ENCODE measurements around the gene ZNF385B. TPM values are rescaled to one million over a fixed set of nuclear protein-coding genes. Genes with fewer than 3 reads are reported as not detected.

ZNF385B gene
- polyA plus RNA-seq, 1 of the 3 experiments (the other 2 are of a cell fraction), result 0.16 TPM

- H4K20me1 ChIP-seq (ENCODE audit: insufficient read depth), result no peaks in the 10 kb centered on the region
- ChIA-PET POLR2A (no interaction called here), CTCF (no interaction called here)
- no peaks in the 10 kb centered on the region for H3K79me2 ChIP-seq (ENCODE audit: insufficient read depth)
- no peak overlapping the region for H3K27ac ChIP-seq (ENCODE audit: low read depth in 2 of 2, low read length in 1 of 2)
- no peak overlapping the region for H3K4me2 ChIP-seq
- H3K9me2 ChIP-seq, result no peaks in the 10 kb centered on the region
- no peaks in the 10 kb centered on the region for H3K9me3 ChIP-seq
- TF ChIP-seq, protein P1, sequence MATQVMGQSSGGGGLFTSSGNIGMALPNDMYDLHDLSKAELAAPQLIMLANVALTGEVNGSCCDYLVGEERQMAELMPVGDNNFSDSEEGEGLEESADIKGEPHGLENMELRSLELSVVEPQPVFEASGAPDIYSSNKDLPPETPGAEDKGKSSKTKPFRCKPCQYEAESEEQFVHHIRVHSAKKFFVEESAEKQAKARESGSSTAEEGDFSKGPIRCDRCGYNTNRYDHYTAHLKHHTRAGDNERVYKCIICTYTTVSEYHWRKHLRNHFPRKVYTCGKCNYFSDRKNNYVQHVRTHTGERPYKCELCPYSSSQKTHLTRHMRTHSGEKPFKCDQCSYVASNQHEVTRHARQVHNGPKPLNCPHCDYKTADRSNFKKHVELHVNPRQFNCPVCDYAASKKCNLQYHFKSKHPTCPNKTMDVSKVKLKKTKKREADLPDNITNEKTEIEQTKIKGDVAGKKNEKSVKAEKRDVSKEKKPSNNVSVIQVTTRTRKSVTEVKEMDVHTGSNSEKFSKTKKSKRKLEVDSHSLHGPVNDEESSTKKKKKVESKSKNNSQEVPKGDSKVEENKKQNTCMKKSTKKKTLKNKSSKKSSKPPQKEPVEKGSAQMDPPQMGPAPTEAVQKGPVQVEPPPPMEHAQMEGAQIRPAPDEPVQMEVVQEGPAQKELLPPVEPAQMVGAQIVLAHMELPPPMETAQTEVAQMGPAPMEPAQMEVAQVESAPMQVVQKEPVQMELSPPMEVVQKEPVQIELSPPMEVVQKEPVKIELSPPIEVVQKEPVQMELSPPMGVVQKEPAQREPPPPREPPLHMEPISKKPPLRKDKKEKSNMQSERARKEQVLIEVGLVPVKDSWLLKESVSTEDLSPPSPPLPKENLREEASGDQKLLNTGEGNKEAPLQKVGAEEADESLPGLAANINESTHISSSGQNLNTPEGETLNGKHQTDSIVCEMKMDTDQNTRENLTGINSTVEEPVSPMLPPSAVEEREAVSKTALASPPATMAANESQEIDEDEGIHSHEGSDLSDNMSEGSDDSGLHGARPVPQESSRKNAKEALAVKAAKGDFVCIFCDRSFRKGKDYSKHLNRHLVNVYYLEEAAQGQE (IDR thresholded peaks at IDR 0.05; ENCODE audit: low read depth, low read length), result no peak
- TF ChIP-seq, protein P2, sequence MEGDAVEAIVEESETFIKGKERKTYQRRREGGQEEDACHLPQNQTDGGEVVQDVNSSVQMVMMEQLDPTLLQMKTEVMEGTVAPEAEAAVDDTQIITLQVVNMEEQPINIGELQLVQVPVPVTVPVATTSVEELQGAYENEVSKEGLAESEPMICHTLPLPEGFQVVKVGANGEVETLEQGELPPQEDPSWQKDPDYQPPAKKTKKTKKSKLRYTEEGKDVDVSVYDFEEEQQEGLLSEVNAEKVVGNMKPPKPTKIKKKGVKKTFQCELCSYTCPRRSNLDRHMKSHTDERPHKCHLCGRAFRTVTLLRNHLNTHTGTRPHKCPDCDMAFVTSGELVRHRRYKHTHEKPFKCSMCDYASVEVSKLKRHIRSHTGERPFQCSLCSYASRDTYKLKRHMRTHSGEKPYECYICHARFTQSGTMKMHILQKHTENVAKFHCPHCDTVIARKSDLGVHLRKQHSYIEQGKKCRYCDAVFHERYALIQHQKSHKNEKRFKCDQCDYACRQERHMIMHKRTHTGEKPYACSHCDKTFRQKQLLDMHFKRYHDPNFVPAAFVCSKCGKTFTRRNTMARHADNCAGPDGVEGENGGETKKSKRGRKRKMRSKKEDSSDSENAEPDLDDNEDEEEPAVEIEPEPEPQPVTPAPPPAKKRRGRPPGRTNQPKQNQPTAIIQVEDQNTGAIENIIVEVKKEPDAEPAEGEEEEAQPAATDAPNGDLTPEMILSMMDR (IDR thresholded peaks at IDR 0.05), result no peak
- no peak for TF ChIP-seq GABPA (IDR thresholded peaks at IDR 0.05; ENCODE audit: low read depth)
- TF ChIP-seq TAF1 (IDR thresholded peaks at IDR 0.05; ENCODE audit: borderline replicate concordance, low read depth, low read length), result no peak
- TF ChIP-seq RAD21 (IDR thresholded peaks at IDR 0.05; ENCODE audit: low read length), result no peak
- TF ChIP-seq MXI1 (IDR thresholded peaks at IDR 0.05; ENCODE audit: low read depth, low read length), result no peak
- no peak for TF ChIP-seq RFX5 (IDR thresholded peaks at IDR 0.05; ENCODE audit: low read length)
- TF ChIP-seq EP300 (IDR thresholded peaks at IDR 0.05; ENCODE audit: borderline replicate concordance in 1 of 2, low read depth in 1 of 2, low read length in 1 of 2), result no peak
- TF ChIP-seq, protein P3, sequence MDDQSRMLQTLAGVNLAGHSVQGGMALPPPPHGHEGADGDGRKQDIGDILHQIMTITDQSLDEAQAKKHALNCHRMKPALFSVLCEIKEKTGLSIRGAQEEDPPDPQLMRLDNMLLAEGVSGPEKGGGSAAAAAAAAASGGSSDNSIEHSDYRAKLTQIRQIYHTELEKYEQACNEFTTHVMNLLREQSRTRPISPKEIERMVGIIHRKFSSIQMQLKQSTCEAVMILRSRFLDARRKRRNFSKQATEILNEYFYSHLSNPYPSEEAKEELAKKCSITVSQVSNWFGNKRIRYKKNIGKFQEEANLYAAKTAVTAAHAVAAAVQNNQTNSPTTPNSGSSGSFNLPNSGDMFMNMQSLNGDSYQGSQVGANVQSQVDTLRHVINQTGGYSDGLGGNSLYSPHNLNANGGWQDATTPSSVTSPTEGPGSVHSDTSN (IDR thresholded peaks at IDR 0.05), result no peak
- TF ChIP-seq POLR2AphosphoS5 (IDR thresholded peaks at IDR 0.05; ENCODE audit: low read depth, low read length), result no peak
- TF ChIP-seq, protein P4, sequence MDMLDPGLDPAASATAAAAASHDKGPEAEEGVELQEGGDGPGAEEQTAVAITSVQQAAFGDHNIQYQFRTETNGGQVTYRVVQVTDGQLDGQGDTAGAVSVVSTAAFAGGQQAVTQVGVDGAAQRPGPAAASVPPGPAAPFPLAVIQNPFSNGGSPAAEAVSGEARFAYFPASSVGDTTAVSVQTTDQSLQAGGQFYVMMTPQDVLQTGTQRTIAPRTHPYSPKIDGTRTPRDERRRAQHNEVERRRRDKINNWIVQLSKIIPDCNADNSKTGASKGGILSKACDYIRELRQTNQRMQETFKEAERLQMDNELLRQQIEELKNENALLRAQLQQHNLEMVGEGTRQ (IDR thresholded peaks at IDR 0.05; ENCODE audit: borderline replicate concordance, low read depth, low read length), result no peak
- TF ChIP-seq NFIC (IDR thresholded peaks at IDR 0.05; ENCODE audit: borderline replicate concordance), result no peak
- TF ChIP-seq SMC3 (IDR thresholded peaks at IDR 0.05; ENCODE audit: low read depth, low read length), result no peak
- no peak for TF ChIP-seq JUND (IDR thresholded peaks at IDR 0.05)
- no peak for TF ChIP-seq EZH2phosphoT487 (IDR thresholded peaks at IDR 0.05; ENCODE audit: borderline replicate concordance, low read depth)
- no peak overlapping the region for H2AFZ ChIP-seq (ENCODE audit: low read depth)
- WGBS (ENCODE audit: low lambda C conversion rate), result 72% methylated on average over 6 of the region's 6 CpGs
- no peaks in the 10 kb centered on the region for H3K27me3 ChIP-seq (ENCODE audit: insufficient read depth)
- no peak for DNase-seq
- no peaks in the 10 kb centered on the region for H3F3A ChIP-seq (replicated peaks; ENCODE audit: insufficient read depth)
- no peak overlapping the region for H3K9ac ChIP-seq
- H3K4me3 ChIP-seq (ENCODE audit: low read depth in 2 of 2, low read length in 1 of 2), result no peak overlapping the region
- H3K4me1 ChIP-seq (ENCODE audit: control insufficient read depth in 1 of 2, insufficient read depth in 2 of 2, low read depth in 1 of 2, low read length in 1 of 2), result no peaks in the 10 kb centered on the region; a peak in 1 of 4 replicates
- H3K36me3 ChIP-seq (replicated peaks in 1 of 2; ENCODE audit: control insufficient read depth in 1 of 2, insufficient read depth in 2 of 2, low read length in 1 of 2), result no peaks in the 10 kb centered on the region
These were observed 305.6 kb downstream of the ZNF385B start for GRCh38 chr2:179555691-179556283.
